ENCODE data around the gene POU2AF1.
"Not testable (repeated sequence)": the region's sequence is repeated elsewhere in the genome, so short reads cannot be mapped to it uniquely, and the experiment has no call there.

The POU2AF1 gene

GRCh38 chr11:111320728-111321568 is 58.1 kb downstream of the POU2AF1 start:
- DNase-seq (ENCODE audit: low read depth in 2 of 2, low spot score in 1 of 2), result no peak

- DNase-seq (ENCODE audit: low read depth in 2 of 2, low spot score in 1 of 2), result not testable (repeated sequence)
Observed at GRCh38 chr11:111320199-111320598, 58.9 kb downstream of the POU2AF1 start.

GRCh38 chr11:111319296-111319695 is 59.8 kb downstream of the POU2AF1 start:
- no peak for DNase-seq (ENCODE audit: low read depth in 2 of 2, low spot score in 1 of 2)

- DNase-seq (ENCODE audit: low read depth in 2 of 2, low spot score in 1 of 2), result no peak
Observed at GRCh38 chr11:111312076-111312475, 67.0 kb downstream of the POU2AF1 start.

- DNase-seq (ENCODE audit: low read depth in 2 of 2, low spot score in 1 of 2), result no peak
Observed at GRCh38 chr11:111310723-111311122, 68.4 kb downstream of the POU2AF1 start.

- no peak for DNase-seq (ENCODE audit: low read depth in 2 of 2, low spot score in 1 of 2)
Observed at GRCh38 chr11:111310088-111310487, 69.0 kb downstream of the POU2AF1 start.

GRCh38 chr11:111309215-111309915 is 69.7 kb downstream of the POU2AF1 start:
- no peak for DNase-seq (ENCODE audit: low read depth in 2 of 2, low spot score in 1 of 2)

- no peak for DNase-seq (ENCODE audit: low read depth in 2 of 2, low spot score in 1 of 2)
Observed at GRCh38 chr11:111308140-111308539, 70.9 kb downstream of the POU2AF1 start.

GRCh38 chr11:111307472-111308108 is 71.5 kb downstream of the POU2AF1 start:
- no peak for DNase-seq (ENCODE audit: low read depth in 2 of 2, low spot score in 1 of 2)

GRCh38 chr11:111306321-111306720 is 72.8 kb downstream of the POU2AF1 start:
- DNase-seq (ENCODE audit: low read depth in 2 of 2, low spot score in 1 of 2), result no peak

- DNase-seq (ENCODE audit: low read depth in 2 of 2, low spot score in 1 of 2), result no peak
Observed at GRCh38 chr11:111305876-111306275, 73.2 kb downstream of the POU2AF1 start.

- no peak for DNase-seq (ENCODE audit: low read depth in 2 of 2, low spot score in 1 of 2)
Observed at GRCh38 chr11:111305162-111305802, 73.8 kb downstream of the POU2AF1 start.

GRCh38 chr11:111303461-111303860 is 75.6 kb downstream of the POU2AF1 start:
- no peak for DNase-seq (ENCODE audit: low read depth in 2 of 2, low spot score in 1 of 2)

- DNase-seq (ENCODE audit: low read depth in 2 of 2, low spot score in 1 of 2), result no peak
Observed at GRCh38 chr11:111302298-111302697, 76.8 kb downstream of the POU2AF1 start.

Data from stimulated activated CD8-positive, alpha-beta memory T cell treated with anti-CD3 and anti-CD28 coated beads, Interleukin-4, amount 100 ng/mL, for 1 hour (primary cell).